Thyroid gland (tissue), 4 donors: ENCODE measurements around the gene KCNK13.

Experiments used
- CTCF ChIP-seq, 6 experiments: fragments of 200-600 bp in 3 of 6; fragments of 450-650 bp in 3 of 6; sonication (generic) in 3 of 6; IDR thresholded peaks; one replicate each; pipeline ENCODE4 v1.5.1; 2016 to 2019; ENCODE audit warnings: antibody characterized with exemption in 6 of 6, mild to moderate bottlenecking in 2 of 6, inconsistent platforms in 1 of 6, moderate library complexity in 1 of 6
- POLR2A ChIP-seq, 2 donors: fragments of 450-650 bp; IDR thresholded peaks; one replicate each; pipeline ENCODE4 v1.6.1; 2017; ENCODE audit warnings: antibody characterized with exemption in 2 of 2, mild to moderate bottlenecking in 2 of 2, moderate library complexity in 1 of 2

- TF ChIP-seq CTCF (IDR thresholded peaks at IDR 0.05) (no peak), POLR2A (IDR thresholded peaks at IDR 0.05) (no peak)
These were observed 34.8 kb downstream of the KCNK13 start for GRCh38 chr14:90096566-90096965.
